Osteocyte (in vitro differentiated cells): ENCODE data around the gene CTSL. TPM values are rescaled to one million over a fixed set of nuclear protein-coding genes. Genes with fewer than 3 reads are reported as not detected.

Experiments
- DNase-seq: peaks from one replicate; pipeline ENCODE4 v3.0.0; 2021; ENCODE audit warnings: mixed read lengths; ENCODE audit not compliant: unreplicated experiment; ENCODE audit errors: extremely low spot score
- H3K27ac Mint-ChIP-seq: one replicate; pipeline ENCODE4 v1.8.0; 2021; ENCODE audit warnings: mild to moderate bottlenecking, mixed read lengths; ENCODE audit not compliant: unreplicated experiment
- H3K27me3 Mint-ChIP-seq: one replicate; pipeline ENCODE4 v1.8.0; 2021; ENCODE audit warnings: mixed read lengths; ENCODE audit not compliant: unreplicated experiment
- H3K36me3 Mint-ChIP-seq: one replicate; pipeline ENCODE4 v1.8.0; 2021; ENCODE audit warnings: mixed read lengths; ENCODE audit not compliant: unreplicated experiment
- H3K4me1 Mint-ChIP-seq: one replicate; pipeline ENCODE4 v1.8.0; 2021; ENCODE audit warnings: mixed read lengths; ENCODE audit not compliant: unreplicated experiment
- H3K4me3 Mint-ChIP-seq: one replicate; pipeline ENCODE4 v1.8.0; 2021; ENCODE audit warnings: mild to moderate bottlenecking, moderate library complexity, mixed read lengths; ENCODE audit not compliant: unreplicated experiment
- H3K9me3 Mint-ChIP-seq: one replicate; pipeline ENCODE4 v1.8.0; 2021; ENCODE audit warnings: mixed read lengths; ENCODE audit not compliant: unreplicated experiment
- CTCF ChIP-seq: fragments of 200-600 bp; sonication (generic); IDR thresholded peaks from 2 replicates; pipeline ENCODE4 v1.5.0; 2021; ENCODE audit warnings: antibody characterized with exemption, mild to moderate bottlenecking, moderate library complexity
- long read RNA-seq: library from polyadenylated mRNA; unstranded; transcript quantifications from one replicate; pipeline ENCODE4 v2.0.0, GENCODE V29; 2021
- total RNA-seq: library from RNA; stranded (reverse); gene quantifications from 2 replicates; pipeline ENCODE4 v1.2.1, GENCODE V29; 2021

Gene CTSL
- 264 and 277 TPM in 2 replicates for total RNA-seq
- long read RNA-seq, transcript CTSL-203 (8 exons, 2,177 nt): minor isoform, 432 of 1,898 reads
- long read RNA-seq, transcript CTSL-201 (8 exons, 1,436 nt): major isoform, 1,021 of 1,898 reads
- long read RNA-seq, partial matches to known transcripts: 21 of 1,898 reads
- long read RNA-seq, other reads (novel, unspliced or antisense): 423 of 1,898 reads

- H3K9me3 Mint-ChIP-seq: no peaks in the 10 kb centered on the region
- peak within 1 kb of the TSS; percentile 97 for H3K4me3 Mint-ChIP-seq
- peaks cover 35% of the 10 kb centered on the region for H3K36me3 Mint-ChIP-seq
- DNase-seq: peak; percentile 91
- peak within 1 kb of the TSS; percentile 98 for H3K27ac Mint-ChIP-seq
- H3K4me1 Mint-ChIP-seq: peaks cover 49% of the 10 kb centered on the region
- peak; percentile 40 for TF ChIP-seq CTCF
- no peaks in the 10 kb centered on the region for H3K27me3 Mint-ChIP-seq
These were observed at the start of gene CTSL for GRCh38 chr9:87725900-87726709. Gene CTSL, plus strand, starts transcription at chr9:87726119. Its CDS starts 1,485 bp downstream, at chr9:87727604.

- H3K27ac Mint-ChIP-seq: no peak overlapping the region
- H3K9me3 Mint-ChIP-seq: no peaks in the 10 kb centered on the region
- H3K36me3 Mint-ChIP-seq: peaks cover 44% of the 10 kb centered on the region
- DNase-seq: no peak
- peaks cover 4% of the 10 kb centered on the region for H3K4me1 Mint-ChIP-seq
- H3K4me3 Mint-ChIP-seq: no peak overlapping the region
- no peaks in the 10 kb centered on the region for H3K27me3 Mint-ChIP-seq
- no peak for TF ChIP-seq CTCF
These were observed 48.7 kb upstream of the CTSL start for GRCh38 chr9:87676976-87677775.

- Mint-ChIP-seq H3K36me3 (peaks cover 41% of the 10 kb centered on the region), H3K27me3 (no peaks in the 10 kb centered on the region), H3K27ac (no peak overlapping the region), H3K4me3 (no peak overlapping the region), H3K4me1 (peaks cover 4% of the 10 kb centered on the region), H3K9me3 (no peaks in the 10 kb centered on the region)
- no peak for DNase-seq
- TF ChIP-seq CTCF: no peak
These were observed 47.9 kb upstream of the CTSL start for GRCh38 chr9:87677776-87678587.

GRCh38 chr9:87678650-87679355, 47.1 kb upstream of the CTSL start:
- DNase-seq: no peak
- Mint-ChIP-seq H3K27me3 (no peaks in the 10 kb centered on the region), H3K4me1 (peaks cover 4% of the 10 kb centered on the region), H3K36me3 (peaks cover 42% of the 10 kb centered on the region), H3K9me3 (no peaks in the 10 kb centered on the region), H3K4me3 (no peak overlapping the region), H3K27ac (peak overlapping the region; percentile 19)
- peak; percentile 86 for TF ChIP-seq CTCF
